Measurements from ENCODE around the gene CHST13.

Gene CHST13

DNA sequence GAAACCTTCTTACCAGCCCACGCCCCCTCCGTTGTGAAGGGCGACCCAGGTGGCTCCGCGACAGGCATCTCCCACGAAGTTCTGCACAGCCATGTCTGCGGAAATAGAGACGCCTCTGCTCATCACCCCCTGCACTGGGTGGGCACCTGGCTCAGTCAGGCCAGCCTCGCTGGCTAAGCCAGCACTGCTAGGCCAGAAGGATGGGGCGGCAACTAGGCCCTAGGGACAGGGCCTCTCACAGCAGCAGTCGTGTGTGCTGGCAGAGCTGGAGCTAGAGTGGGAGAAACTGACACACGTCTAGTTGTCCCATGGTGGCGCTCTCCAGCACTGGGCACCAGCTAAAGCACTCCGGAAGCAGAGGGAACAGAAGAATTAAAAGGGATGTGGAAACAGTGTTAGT is 35.8 kb upstream of the CHST13 start:
- DNase-seq (ENCODE audit: low read depth, low spot score) = no peak

DNA sequence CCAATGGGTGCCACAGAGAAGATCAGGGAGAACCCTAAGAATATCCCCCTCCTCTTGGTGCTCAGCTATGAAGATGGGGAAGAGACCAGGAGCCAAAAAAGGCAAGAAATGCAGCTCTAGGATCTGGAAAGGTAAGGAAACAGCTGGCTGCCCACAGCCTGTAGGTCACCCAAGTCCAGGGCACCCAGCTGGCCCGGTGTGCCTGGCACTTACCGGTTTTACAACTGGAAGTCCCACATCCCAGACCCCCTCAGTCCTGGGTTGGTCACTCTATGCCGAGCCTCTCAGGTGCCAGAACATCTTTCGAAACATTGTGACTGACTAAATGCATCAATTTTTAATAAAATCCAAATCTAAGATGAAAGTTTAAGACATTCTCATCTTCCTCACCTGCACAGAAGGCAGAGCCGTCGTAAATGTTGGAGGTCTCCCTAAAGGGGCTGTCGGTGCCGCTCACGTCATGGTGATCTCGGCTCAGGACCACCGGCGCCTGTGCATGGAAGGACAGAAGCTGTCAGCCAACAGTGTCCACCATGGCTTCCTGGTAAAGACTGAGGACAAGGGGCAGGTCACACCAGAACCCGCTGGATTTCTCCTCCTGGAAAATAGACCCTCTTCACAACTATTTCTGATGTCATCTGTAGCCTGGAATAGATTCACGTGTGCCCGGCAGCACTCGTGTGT is 34.9 kb upstream of the CHST13 start:
- DNase-seq (ENCODE audit: low read depth, low spot score) = no peak

DNA sequence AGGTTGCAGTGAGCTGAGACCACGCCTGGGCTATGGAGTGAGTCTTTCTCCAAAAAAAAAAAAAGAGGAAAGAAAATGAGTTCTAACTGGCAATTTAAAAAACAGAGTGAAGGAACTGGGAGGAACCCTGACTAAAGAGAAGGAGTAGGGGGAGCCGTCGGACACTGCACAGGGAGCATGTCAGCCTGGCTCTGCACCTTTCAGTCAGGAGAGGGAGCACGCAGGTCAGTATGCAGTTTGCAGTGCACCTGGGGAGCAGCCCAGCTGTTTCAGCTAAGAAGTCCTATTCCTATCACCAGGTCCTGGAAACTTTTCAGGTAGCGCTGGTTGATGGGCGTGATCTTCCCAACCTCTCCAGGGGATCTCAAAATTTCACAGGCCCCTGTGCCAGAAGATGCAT is 33.3 kb upstream of the CHST13 start:
- no peak for DNase-seq (ENCODE audit: low read depth, low spot score)

DNA sequence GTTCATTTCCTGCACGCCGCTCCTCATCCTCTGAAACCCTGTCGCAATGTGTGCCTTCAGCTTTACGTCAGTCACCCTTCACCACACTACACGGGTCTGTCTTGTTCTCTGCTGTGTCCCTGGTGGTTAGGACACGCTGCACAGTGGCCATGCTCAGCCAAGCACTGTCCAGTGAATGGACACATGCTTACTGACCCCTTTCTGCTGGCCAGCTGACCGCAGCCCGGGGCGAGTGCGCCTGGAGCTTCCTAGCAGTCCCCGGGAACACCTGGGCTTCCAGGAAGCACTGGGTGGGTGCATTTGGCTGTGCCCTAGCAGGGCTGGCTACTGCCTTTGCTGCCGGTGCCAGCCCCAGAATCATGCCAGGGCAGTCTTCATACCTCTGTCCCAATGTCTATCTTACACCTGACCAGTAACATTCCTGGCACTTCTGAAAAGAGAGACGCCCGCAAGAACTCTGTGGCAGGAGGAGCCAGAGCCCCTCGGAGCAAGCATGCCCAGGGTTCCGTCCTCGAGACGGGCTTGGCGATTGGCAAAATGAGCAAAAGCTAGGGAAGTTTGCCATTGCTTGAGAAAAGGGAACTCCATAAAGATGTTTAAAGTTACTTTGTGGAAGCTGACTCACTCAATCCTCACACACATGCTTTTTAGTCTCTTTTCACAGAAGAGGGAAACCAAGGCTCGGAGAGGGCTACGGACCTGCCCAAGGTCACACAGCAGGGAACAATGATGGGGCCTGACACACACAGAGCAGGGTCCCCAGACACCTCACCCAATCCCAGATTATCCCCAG is 32.5 kb upstream of the CHST13 start:
- DNase-seq (ENCODE audit: low read depth, low spot score) = no peak

DNA sequence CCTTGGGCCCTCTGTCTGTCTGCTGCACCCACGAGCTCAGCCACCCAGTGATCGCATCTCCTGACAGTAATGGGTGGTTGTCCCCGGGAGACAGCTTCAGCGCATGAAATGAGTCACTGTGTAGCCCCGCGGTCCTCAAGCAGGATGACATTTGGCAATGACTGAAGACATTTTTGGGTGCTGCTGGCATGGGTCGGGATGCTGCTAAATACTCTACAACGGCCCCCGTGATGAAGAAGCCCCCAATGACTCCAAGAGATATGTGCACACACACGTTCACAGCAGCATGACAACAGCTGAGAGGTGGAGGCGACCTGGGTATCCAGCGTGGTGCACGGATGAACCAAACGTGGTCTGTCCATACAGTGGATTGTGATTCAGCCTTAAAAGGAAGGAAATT is 30.9 kb upstream of the CHST13 start:
- DNase-seq (ENCODE audit: low read depth, low spot score) = no peak

DNA sequence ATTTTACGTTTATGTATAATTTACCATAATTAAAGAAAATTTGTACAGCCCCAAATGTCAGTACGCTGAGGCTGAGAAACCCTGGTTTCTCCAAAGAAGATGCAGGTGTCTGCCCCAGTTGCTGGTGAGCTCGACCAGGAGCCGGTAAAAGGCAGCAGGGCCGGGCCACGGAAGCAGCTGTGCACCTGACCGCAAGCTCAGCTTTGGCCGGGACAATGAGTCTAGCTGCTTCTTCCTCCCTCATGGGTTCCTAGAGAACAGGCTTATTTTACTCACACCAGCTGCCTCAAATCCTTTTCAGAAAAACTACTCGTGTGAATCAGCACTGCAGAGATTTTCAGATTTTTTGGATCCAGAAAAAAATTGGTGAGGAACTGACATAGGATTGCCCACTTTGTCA is 30.2 kb upstream of the CHST13 start:
- no peak for DNase-seq (ENCODE audit: low read depth, low spot score)

DNA sequence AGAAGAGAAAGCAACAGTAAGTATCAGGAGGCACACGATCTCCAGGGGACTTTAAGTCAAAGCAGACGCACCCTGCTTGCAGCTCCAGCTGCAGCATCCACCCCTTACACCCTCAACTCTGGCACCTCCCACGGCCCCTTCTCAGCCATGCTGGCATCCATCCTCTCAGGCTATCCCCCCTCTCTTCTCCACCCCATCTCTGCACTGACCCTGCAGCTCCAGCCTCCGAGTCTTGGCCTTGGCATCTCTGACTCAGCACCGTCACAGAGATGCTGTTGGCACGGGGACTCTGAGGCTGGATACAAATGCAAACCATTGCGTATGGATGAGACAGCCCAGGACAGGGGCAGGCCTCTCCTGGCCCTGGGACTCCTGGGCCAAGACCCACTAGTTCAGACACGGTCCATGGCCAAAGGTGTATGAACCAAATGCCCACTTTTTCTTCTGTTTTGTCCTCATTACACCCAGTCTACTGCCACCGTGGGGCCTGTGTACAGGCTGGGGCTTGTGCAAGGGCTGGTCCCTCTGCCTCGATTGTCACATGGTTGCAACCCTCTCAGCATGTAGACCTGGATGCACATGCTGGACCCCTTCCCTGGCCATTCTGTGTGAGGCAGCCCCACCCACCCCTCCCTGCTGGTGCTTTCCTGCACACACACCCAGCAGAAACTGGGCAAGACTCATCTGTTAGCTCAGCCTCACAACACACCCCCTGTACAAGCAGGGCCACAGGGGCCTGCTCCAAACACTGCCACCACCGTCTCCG is 29.6 kb upstream of the CHST13 start:
- DNase-seq (ENCODE audit: low read depth, low spot score) = no peak

DNA sequence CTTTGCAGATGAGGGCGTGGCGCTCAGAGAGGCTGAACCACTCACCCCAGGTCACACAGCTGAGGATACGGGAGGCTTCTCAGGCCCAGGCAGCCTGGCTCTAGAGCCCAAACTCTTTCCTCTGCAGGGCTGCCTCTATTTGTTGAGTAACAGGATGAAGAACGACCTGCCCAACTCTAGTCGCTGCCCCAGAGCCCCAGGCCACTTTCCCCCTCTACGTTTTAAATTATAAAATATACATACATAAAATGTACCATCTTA is 29.1 kb upstream of the CHST13 start:
- no peak for DNase-seq (ENCODE audit: low read depth, low spot score)

DNA sequence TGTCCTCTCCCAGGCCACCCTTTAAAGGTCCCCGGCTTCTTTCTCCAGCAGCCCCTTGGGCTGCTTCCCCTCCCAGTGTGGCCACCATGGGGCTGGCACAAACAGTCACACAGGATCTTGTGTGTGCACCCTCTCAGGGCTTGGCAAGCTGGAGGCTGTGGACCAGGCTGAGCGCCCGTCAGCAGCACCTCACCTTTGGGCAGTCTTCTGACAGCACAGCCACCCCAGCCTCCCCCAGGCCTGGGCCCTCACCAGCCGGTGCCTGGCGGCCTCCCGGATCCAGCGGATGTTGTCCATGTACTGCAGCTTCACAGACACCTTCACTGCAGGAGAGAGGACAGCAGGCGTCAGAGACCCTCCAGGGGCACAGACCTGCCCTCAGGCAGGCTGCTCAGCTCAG is 28.2 kb upstream of the CHST13 start:
- DNase-seq (ENCODE audit: low read depth, low spot score) = no peak

DNA sequence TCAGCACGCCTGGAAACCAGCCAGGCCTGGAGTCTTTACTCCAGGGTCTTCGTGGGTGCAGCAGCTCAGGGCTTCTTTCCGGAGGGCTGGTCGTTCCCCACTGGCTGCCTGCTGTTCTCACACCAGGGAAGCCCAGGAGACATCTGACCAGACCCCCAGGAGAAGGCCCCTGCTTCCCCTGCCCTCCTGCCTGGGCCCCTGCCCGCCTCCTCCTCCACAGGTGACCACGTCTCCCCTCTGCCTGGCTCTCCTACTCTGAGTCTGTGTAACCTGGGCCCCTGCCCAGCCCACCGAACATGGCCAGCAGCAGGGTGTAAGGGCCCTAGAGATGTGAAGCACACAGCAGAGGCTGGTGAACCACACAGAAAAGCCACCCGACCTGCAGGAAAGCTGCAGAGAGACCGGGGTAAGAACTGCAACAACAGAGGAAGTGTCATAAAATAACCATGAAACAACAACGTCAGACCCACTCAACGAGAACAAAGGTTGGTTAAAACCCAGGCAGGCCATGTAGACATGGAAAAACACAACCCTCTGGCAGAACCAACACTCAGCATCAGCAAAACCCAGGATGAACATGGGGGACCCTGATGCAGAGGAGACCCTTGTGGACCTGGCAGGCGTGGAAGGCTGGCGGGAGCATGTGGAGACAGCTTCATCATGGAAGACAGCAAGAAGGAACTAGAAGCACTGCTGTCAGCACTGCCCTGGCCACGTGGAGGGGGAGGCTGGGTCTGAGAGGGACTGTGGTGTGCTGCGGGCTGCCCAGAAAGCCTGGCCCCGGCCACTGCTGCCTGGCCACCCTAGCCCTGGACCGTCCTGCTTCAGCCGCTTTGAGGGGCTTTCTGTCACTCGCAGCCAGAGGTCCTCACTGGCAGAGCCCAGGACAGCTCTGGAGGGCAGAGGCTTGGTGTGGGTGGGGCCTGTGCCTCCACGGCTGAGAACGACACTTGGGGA is 26.8 kb upstream of the CHST13 start:
- no peak for DNase-seq (ENCODE audit: low read depth, low spot score)

DNA sequence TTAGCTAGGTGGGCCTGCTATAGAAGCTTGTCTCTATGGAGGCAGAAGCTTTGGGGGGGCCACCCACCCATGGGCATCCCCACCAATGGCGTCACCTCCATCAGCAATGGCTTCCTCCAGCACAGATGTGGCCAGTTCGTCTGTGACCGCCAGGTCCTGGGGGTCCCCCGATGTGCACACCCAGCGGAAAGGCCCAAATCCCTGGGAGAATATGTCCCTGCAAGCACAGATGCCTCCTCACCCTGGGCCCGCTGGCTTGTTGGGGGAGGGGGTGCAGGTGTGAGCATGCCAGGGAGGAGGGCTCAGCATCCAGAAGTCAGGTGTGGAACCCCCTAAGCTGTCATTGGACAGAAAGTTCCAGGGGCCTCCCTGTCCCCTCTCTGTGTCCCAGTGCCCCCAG is 26.0 kb upstream of the CHST13 start:
- no peak for DNase-seq (ENCODE audit: low read depth, low spot score)

DNA sequence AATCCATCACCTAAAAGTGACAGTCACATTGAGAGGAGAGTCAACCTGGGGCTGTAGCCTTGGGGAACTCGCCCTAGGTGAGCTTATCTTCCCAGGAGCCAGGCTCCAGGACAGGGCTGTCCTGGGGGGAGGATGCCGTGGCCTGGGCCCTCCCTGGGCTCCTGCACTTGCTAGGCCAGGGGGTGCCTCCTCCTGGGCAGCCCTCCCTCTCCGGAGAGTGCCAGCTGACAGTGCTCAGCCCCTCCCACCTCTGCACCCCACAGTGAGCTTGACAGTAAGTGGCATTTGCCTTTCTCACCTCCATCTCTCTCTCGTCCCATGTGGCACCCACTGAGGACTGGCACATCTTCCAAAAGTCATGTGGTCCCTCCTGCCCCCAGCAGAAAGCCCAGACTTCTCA is 25.5 kb upstream of the CHST13 start:
- no peak for DNase-seq (ENCODE audit: low read depth, low spot score)

DNA sequence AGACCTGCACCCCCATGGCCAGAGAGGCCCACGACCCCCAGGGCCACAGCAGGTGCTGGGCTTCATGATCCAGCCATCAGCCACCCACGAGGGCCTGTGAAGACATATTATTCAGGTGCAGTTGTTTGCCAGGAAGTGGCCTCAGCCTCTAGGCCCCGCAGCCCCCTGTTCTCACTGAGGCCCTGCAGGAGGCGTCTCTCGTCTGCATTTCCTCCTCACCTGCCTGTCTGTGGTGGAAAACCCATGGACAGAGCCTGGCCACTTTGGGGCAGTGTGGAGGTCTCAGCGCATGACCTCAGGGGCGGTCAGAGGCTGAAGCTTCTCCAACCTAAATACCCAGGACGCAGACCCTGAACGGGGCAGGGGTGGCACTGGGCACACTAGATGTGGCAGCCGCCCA is 25.0 kb upstream of the CHST13 start:
- no peak for DNase-seq (ENCODE audit: low read depth, low spot score)

DNA sequence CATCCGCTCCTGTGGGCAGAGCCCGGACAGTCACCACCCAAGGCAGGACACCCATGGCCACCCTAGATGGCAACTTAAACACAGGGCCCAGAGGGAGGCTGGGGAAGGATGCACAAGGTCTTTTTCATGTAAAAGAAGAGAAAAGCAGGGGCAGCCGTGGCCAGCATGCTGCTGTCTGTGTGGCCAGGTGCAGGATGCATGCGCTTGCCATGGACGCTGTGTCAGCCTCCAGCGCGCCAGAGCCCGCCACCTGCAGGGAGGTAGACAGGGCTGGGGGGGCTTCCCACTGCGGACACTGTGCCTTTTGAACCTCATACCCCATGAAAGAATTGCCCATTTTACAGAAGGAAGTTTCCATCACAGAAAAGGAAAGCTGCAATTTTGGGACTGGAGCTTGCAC is 24.6 kb upstream of the CHST13 start:
- no peak for DNase-seq (ENCODE audit: low read depth, low spot score)

DNA sequence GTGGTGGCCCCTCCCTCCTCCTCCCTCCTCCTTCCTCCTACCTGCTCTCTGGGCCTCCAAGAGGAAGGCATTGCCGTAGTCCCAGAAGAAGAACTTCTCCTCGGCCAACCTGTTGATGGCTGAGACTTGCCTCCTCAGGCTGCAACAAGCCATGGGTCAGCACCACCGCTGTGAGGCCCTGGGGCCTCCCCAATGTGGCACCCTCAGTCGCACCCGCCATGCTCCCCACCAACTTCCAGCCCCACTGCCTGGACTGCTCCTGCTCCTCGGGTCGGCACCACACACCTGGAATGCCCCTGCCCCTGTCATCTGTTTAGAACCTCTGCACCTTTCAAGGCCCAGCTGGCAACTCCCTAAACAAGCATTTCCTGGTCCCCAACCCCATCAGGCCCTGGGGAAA is 23.9 kb upstream of the CHST13 start:
- no peak for DNase-seq (ENCODE audit: low read depth, low spot score)

DNA sequence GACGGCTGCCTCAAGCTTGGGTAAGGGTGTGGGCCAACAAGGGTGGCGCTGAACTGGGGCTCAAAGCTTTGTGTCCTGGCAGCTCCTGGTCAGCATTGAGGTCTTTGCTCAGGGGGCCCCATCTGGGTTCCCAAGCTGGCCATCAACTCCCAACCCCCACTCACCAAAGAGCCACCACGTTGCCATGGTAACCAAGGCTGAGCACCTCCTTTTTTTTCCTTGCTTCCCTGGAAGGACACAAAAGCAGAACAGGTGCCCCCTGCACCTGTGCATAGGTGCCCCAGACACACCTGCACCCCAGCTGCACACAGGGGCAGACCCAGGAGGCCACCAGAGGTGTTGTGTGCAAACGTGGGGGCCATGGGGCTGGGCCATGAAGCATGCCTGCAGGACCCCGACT is 22.9 kb upstream of the CHST13 start:
- no peak for DNase-seq (ENCODE audit: low read depth, low spot score)

DNA sequence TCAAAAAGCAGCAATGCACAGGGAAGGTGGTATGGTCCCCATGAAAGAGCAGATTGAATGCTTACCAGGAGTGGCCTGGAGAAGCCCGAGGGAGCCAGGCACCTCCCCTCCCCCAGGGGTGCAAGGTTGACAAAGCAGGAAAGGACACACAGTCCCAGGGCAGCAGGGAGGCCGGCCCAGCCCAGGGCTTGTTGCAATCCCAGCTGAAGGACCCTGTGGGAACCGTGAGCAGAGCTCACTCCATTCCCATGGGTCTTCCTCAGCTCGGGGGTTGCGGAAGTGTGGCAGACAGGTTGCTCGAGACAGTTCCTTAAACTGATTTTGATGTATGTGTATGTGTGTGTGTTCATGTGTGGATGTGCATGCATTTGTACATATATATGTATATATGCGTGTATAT is 22.2 kb upstream of the CHST13 start:
- no peak for DNase-seq (ENCODE audit: low read depth, low spot score)

DNA sequence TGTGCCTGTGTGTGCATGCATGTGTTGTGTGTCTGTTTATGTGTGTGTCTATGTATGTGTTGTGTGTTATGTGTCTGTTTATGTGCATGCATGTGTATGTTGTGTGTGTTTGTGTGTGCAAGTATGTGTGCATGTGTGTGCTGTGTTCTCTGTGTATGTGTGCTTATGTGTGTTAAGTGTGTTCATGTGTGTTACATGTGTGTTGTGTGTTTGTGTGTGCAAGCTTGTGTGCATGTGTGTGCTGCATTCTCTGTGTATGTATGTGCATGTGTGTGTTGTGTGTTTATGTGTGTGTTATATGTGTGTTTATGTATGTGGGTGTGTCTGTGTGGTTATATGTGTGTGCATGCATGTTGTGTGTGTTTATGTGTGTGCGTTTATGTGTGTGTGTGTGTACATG is 21.3 kb upstream of the CHST13 start:
- no peak for DNase-seq (ENCODE audit: low read depth, low spot score)

DNA sequence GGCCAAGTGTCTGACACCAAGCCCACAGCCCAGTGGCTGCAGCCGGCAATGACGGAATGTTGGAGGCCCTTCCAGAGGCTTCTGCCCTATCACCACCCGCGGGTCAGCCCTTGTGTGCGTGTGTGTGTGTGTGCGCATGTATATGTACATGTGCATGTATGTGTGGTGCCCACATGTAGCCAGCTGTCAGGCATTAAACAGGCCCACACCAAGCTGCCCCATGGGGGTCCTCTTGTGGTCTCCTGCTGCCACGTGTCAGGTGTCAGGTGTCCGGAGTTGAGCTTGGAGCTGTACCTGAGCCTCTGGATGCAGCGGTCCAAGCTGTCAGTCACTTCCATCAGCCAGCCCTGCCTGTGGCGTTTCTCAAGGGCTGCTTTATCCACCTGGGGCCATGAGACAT is 20.3 kb upstream of the CHST13 start:
- DNase-seq (ENCODE audit: low read depth, low spot score) = no peak

DNA sequence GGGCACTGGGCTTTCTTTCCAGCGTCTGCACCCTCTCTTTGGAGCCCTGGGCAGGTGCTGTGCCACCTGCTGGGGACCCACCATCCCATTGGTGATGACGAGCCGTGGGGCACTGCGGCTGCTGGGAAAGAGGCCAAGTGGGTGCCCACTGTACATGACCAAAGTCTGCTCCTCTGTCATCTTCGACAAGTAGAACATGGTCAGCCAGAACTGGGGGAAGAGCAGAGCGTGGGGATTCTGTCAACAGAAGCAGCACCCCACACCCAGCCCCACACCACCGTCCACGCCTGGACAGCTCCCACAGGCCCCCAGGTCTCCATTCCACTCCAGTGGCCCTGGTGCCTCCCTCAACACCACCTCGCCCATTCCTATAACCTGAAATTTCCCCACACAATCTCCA is 16.1 kb upstream of the CHST13 start:
- DNase-seq (ENCODE audit: low read depth, low spot score) = no peak

DNA sequence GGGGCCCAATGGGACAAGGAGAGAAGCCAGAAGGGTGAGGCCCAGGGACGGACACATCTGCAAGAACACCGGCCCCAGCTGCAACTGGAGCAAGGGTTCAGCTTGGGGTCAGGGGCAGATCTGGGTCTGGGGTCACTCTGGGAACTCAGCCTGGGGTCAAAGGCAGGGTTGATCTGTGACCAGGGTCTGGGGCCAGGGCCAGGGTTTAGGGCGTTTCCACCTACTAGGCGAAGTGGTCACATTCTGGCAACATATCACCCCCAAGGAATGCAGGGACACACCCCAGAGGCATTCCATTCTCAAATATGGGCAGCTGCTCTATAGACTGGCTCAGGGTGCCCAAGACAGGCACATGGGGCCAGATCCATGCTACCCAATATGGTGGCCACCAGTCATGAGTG is 15.4 kb upstream of the CHST13 start:
- DNase-seq (ENCODE audit: low read depth, low spot score) = no peak
